Brain microvascular endothelial cell (primary cell): ENCODE results near the gene CCT7.
A peak's percentile ranks its signal among the peaks of the same experiment; 100 is the strongest.

Source experiments
- DNase-seq: peaks from one replicate; pipeline ENCODE4 v3.0.0-alpha.2; 2020
- H3K27ac ChIP-seq: fragments of 250-450 bp; sonication (Bioruptor Pico); 2 replicates; pipeline ENCODE4 v1.5.1; 2020; ENCODE audit warnings: mild to moderate bottlenecking, moderate library complexity
- H3K27me3 ChIP-seq: fragments of 250-450 bp; sonication (Bioruptor Pico); replicated peaks from 2 replicates; pipeline ENCODE4 v1.5.1; 2020; ENCODE audit warnings: mild to moderate bottlenecking
- H3K36me3 ChIP-seq: fragments of 250-450 bp; sonication (Bioruptor Pico); replicated peaks from 2 replicates; pipeline ENCODE4 v1.5.1; 2020; ENCODE audit warnings: mild to moderate bottlenecking
- H3K4me3 ChIP-seq: 2 replicates; pipeline ENCODE4 v1.5.1; 2011; ENCODE audit warnings: low read depth, mild to moderate bottlenecking, control low read depth, low read length, moderate library complexity
- in situ Hi-C: cut with HindIII; loops from 2 replicates; pipeline ENCODE4 v1.10.0; 2017; ENCODE audit warnings: low sequenced_read_pairs, low pct_ligation_motif_present
- TF ChIP-seq, protein P1 (sequence below): IDR thresholded peaks from 2 replicates; pipeline ENCODE4 v1.5.1; 2011; ENCODE audit warnings: low read depth, mild to moderate bottlenecking, moderate library complexity, low read length, control low read depth, inconsistent platforms; ENCODE audit errors: missing control alignments

The CCT7 gene

DNA sequence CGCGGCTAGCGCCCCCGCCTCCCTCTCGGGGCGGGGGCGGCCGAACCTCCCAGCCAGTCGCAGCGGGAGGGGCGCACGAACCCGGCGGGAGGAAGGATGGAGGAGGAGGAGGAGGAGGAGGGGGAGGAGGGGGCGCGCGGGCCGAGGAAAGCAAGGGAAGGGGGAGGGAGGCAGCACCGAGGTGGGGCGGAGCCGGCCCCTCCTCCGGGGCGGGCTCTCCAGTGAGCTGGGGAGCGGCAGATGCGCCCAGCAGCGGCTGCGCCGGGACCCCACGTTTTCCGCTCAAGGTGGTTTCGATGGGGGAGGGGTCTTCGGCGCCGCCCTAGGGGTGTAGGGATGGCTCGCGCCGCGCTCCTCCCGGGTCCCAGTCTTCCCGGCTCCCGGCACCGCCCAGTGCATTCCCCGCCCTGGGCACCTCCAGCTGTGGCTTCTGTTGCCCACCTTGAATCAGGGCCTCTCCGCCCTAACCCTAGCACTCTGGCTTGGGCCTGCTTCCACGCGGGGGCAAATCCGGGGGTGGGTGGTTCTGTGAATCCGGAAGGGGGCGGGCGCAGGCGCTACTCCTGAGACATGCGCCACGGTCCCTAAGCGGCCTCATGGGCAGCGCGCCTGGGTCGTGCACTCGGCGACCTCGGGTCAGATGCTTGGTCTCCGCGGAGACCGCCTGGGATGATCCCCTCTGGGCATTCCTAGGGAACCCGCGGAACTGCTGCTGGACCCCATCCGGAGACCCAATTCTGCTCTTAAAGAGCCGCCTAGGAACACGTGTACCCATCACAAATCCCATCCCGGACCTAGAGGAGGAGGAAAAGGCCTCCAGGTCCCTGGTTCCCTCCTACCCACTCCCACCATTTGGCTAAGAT lies 50.4 kb downstream of the CCT7 start, which contains the start of gene FBXO41:
FBXO41 (minus strand) TSS at position 183 of the 863 bp plus-strand sequence. CDS start 14,848 bp downstream, outside the sequence.
- Histone ChIP-seq H3K27ac (no peak within 1 kb of the TSS), H3K36me3 (no peaks in the 10 kb centered on the region), H3K4me3 (peak within 1 kb of the TSS; percentile 62), H3K27me3 (peaks cover 4% of the 10 kb centered on the region)
- in situ Hi-C loops = no loop called here
- DNase-seq = no peak
- TF ChIP-seq, protein P1, sequence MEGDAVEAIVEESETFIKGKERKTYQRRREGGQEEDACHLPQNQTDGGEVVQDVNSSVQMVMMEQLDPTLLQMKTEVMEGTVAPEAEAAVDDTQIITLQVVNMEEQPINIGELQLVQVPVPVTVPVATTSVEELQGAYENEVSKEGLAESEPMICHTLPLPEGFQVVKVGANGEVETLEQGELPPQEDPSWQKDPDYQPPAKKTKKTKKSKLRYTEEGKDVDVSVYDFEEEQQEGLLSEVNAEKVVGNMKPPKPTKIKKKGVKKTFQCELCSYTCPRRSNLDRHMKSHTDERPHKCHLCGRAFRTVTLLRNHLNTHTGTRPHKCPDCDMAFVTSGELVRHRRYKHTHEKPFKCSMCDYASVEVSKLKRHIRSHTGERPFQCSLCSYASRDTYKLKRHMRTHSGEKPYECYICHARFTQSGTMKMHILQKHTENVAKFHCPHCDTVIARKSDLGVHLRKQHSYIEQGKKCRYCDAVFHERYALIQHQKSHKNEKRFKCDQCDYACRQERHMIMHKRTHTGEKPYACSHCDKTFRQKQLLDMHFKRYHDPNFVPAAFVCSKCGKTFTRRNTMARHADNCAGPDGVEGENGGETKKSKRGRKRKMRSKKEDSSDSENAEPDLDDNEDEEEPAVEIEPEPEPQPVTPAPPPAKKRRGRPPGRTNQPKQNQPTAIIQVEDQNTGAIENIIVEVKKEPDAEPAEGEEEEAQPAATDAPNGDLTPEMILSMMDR = no peak

DNA sequence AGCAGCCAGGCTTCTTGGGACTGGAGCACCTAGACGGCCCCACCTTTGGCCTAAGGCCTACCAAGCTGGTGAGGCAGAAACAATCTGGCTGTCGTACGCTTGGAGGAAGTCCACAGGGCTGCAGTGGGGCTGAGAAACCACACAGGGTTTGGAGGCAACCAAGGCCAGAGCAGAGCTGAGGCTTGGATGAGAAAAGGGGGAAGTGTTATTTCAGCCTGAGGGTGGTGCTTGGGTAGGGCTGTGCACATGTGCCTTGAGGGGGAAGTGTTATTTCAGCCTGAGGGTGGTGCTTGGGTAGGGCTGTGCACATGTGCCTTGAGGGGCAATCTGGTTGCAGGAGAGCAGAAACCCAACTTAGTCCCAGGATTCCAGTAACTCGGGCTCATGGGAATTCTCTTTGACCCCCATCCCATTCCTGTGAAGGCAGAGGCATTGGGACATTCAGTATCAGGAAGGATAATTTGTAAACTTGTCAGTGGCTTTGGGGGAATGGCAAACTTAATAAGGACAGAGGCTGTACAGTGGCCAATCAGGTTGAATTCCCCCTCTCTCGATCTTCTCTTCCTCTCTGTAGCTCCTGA lies 51.1 kb downstream of the CCT7 start:
- no peak for DNase-seq
- Histone ChIP-seq H3K27me3 (peaks cover 6% of the 10 kb centered on the region), H3K4me3 (no peak overlapping the region), H3K27ac (no peak overlapping the region), H3K36me3 (no peaks in the 10 kb centered on the region)
- in situ Hi-C loops = no loop called here
- TF ChIP-seq, protein P1 = no peak

DNA sequence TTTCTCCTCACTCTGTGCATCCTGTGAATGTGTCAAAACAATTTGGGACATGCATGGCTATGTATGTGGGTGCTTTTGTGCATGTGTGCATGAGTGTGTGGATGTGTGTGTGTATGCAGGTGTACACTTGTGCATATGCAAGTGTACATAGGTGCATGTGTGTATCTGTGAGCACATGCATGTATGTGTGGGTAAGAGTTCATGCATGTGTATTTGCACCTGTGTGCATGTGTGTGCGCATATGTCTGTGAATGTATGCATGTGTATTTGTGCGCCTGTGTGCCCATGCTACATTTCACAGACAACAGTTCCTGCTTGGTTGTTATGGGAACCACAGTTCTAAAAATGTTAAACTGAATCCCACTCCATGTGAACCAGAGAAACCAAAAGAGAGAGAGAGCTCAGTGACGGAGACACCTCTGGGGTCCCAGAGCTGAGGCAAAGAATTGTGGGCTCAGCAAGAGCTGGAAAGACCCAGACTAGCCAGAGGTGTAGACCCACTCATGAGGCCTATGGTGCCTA lies 52.1 kb downstream of the CCT7 start:
- no peak for DNase-seq
- TF ChIP-seq, protein P1 = no peak
- no peak overlapping the region for H3K27ac ChIP-seq
- in situ Hi-C loops = no loop called here
- no peak overlapping the region for H3K4me3 ChIP-seq
- peaks cover 14% of the 10 kb centered on the region for H3K27me3 ChIP-seq
- H3K36me3 ChIP-seq = no peaks in the 10 kb centered on the region

DNA sequence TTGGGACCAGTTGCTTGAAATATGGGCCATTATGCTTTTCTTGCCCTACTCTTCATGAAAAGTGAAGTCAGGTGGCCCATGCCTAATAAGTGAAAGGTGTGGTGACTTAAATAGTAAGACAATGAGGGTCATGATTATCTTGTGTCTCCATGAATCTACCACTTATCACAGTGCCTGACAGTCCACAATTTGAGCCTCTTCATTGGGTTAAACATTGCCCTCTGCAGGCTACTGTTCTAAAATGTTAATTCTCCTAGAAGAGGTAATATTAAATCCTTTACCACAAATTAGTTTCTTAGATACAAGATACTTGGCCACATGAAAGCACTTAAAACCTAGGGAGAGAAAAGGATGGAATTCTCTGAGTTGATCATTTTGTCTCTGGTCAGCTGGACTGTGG lies 55.2 kb downstream of the CCT7 start:
- peaks cover 43% of the 10 kb centered on the region for H3K27me3 ChIP-seq
- no peak for DNase-seq
- in situ Hi-C loops = no loop called here
- TF ChIP-seq, protein P1 = no peak
- H3K36me3 ChIP-seq = no peaks in the 10 kb centered on the region
- H3K27ac ChIP-seq = no peak overlapping the region
- H3K4me3 ChIP-seq = no peak overlapping the region

DNA sequence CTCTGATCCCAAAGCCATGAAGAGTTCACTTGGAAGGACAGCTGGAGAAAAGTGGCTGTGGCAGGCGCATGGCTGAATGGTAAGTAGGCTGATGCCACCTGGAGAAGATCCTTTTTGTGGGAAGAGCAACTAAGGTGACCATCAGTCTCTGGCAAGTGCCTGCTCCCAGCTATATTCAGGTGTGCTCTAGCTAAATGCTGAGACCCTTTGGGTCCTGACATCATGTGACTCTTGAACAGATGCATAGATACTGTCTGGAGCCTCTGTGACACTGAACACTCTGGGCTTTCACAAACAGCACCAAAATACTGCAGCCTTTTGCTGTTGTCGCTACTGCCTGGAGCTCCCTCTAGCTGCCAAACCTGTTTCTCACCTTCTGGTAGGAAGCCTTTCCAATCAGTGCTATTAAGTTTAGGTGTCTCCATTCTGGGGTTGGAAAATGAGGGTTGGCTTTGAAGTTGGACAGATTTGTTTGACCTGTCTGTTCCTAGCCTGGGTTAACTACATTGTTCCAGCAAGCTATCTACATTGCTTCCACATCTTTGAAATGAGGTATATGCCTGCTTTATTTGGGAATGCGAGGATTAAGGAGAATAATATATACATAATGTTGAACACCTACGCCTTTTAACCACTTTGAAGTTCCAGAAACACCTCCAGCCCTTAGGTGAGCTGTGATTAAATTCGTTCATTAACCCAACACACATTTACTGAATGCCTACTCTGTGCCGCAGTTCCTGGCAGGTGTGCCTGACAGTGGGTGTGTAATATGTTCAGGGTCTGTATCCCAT lies 56.1 kb downstream of the CCT7 start:
- Histone ChIP-seq H3K27ac (no peak overlapping the region), H3K4me3 (no peak overlapping the region), H3K36me3 (no peaks in the 10 kb centered on the region), H3K27me3 (peaks cover 49% of the 10 kb centered on the region)
- peak; percentile 44 for DNase-seq
- in situ Hi-C loops = no loop called here
- TF ChIP-seq, protein P1 = peak; percentile 88
